Kidney tubule cell (primary cell): ENCODE measurements around the gene VPS26A.

Experiments used
- DNase-seq: peaks from one replicate; pipeline ENCODE4 v3.0.0-alpha.2; 2018; ENCODE audit warnings: low spot score

Gene VPS26A

DNA sequence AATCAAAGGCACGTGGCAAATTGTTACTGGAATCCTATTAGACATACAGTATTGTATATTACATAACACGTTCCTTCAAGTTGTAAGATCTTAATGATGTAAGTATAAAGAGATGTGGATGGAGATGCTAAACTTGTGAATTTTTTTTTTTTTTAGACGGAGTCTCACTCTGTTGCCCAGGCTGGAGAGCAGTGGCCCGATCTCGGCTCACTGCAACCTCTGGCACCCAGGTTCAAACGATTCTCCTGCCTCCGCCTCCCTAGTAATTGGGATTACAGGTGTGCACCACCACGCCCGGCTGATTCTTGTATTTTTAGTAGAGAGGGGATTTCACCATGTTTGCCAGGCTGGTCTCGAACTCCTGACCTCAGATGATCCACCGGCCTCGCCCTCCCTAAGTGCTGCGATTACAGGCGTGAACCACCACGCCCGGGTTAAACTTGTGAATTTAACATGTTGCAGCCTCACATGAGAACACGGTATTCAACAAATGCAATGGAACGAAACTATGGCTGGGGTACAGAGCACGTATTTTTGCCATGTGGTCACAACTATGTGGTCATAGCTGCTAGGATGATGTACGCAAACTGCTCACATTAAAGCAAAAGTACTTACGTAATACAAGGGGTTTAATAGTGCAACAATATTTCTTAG is 55.2 kb downstream of the VPS26A start:
- DNase-seq = no peak

GRCh38 chr10:69179743-69180524 is 56.0 kb downstream of the VPS26A start, which contains the start of gene SUPV3L1:
Gene SUPV3L1, plus strand, starts transcription at chr10:69180234. Its CDS starts 58 bp downstream, at chr10:69180292.
- peak; percentile 97 for DNase-seq

- peak; percentile 31 for DNase-seq
Measured at GRCh38 chr10:69180525-69181204, 56.7 kb downstream of the VPS26A start.

DNA sequence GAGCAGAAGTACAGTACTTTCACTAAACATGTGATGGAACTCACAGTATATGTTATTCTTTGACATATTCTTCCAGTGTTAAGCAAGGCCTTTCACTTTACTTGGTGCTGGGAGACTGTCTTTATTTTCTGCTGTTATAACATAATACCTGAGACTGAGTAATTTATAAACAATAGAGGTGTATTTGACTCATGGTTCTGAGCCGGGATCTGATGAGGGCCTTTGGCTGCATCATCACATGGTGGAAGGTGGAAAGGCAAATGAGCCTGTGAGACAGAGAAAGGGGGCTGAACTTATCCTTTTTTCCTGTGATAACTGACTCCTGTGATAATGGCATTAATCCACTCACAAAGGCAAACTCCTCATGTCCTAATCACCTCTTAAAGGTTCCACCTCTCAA is 57.5 kb downstream of the VPS26A start:
- peak; percentile 7 for DNase-seq

- no peak for DNase-seq
Measured at GRCh38 chr10:69182005-69182404, 58.0 kb downstream of the VPS26A start.

DNA sequence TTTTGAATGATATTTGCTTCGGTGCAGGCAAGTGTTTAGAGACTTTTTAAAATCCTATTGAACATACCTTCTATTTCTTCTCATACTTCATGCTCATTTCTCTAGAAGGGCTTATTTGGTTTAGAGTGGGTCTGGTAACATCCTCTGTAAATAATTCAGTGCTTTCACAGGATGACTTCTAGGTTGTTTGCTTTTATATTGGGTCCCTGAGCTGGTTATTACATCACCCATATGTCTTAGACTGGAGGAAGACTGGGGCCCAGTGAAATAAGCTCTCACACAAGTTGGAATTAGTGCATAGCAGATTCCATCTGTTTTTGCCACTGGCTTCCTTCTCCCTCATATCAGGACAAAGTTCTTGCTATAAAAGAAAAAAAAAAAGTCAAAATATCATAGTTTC is 62.5 kb downstream of the VPS26A start:
- no peak for DNase-seq

GRCh38 chr10:69201045-69201444 is 77.1 kb downstream of the VPS26A start:
- peak; percentile 23 for DNase-seq

GRCh38 chr10:69202332-69202731 is 78.4 kb downstream of the VPS26A start:
- no peak for DNase-seq

- no peak for DNase-seq
Measured at GRCh38 chr10:69208761-69209160, 84.8 kb downstream of the VPS26A start.

DNA sequence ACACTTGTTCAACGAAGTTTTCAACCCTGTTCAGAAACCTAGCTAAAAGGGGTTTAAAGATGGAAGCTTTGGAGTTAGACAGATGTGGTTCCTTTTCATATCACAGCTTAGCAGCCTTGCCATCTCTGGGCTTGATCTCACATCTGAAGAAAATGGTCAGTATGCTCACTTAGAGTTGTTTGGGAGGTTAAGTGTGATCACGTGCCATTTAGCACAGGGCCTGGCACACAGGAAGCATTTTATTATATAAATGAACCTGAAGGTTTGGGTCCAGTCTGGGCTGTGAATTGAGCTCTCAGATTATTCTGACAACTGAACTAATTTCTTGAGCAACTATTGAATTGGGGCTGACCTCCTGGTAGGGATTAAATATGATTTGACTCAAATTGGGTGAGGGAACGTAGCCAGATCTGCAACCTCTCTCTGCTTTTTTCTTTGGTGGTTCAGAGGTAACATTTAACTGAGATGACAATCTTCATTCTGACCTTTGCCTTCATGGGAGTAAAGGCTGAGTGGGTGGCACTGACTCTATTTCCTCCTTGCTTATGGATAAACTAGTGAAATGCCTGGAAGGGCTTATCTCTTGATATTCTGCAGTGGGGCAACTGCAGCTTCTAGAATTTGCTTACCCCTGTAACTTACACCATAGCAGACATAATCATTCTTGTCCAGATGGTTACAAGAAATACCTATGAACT is 86.0 kb downstream of the VPS26A start:
- DNase-seq = no peak

DNA sequence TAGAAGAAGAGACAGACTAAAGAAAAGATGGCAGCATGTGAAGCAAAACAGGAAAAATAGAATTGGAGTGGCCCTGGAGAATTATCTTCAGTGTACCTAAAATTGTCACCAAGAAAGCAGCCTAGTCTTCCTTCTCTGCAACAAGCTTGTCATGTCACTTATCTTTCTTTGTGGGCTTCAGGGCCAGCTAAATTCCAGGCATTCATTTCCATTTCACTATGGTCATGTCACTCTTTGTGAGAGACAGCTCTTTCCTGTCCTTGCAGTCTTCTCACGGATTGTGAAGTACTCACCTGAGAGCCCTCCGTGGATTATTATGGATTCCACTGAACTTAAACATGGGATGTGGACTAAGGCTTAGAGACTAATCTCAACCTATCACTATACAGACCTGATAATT is 87.1 kb downstream of the VPS26A start:
- no peak for DNase-seq

DNA sequence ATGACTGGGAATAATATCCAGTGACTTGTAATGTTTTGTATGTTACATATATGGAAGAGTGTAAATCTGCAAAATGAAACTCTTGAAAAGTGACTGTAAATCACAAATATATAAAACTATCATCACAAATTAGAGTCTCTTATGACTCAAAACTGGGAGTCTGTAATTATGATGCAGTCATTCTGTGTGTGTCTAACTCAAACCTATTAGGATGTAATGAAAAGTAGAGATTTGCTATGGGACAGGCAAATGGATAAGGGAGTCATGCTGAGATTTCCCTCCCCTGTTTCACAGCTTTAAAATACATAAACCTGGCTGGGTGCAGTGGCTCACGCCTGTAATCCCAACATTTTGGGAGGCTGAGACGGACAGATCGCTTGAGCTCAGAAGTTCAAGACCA is 87.5 kb downstream of the VPS26A start:
- no peak for DNase-seq

DNA sequence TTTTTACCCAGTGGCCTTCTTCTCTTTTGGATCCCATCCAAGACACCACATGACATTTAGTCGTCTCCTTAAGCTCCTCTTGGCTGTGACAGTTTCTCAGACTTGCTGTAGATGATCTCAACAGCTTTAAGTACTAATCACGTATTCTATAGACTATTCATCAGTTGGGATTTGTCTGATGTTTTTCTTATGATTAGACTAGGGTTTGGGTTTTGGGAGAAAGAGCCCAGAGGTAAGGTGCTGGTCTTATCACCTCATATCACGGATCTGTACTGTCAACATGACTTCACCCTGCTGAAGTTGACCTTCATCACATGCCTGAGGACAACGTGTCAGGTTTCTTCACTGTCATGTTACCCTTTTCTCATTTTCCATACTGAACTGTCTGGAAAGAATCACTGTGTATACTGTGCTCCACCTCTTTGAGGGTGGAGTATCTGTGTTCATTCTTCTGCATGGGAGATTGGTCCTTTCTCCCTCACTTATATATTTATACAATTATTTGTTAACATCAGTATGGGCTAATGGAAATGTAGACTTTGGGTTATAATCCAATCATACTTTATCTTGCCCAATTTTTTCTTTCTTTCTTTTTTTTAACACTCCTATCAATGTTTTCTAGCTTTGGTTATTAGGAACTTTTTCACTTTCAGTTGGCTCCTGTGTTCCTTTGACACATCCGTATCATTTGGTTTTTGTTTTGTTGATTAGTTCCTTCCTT is 89.8 kb downstream of the VPS26A start:
- no peak for DNase-seq

- no peak for DNase-seq
Measured at GRCh38 chr10:69214666-69215131, 90.7 kb downstream of the VPS26A start.

- DNase-seq = no peak
Measured at GRCh38 chr10:69215405-69216171, 91.6 kb downstream of the VPS26A start.

DNA sequence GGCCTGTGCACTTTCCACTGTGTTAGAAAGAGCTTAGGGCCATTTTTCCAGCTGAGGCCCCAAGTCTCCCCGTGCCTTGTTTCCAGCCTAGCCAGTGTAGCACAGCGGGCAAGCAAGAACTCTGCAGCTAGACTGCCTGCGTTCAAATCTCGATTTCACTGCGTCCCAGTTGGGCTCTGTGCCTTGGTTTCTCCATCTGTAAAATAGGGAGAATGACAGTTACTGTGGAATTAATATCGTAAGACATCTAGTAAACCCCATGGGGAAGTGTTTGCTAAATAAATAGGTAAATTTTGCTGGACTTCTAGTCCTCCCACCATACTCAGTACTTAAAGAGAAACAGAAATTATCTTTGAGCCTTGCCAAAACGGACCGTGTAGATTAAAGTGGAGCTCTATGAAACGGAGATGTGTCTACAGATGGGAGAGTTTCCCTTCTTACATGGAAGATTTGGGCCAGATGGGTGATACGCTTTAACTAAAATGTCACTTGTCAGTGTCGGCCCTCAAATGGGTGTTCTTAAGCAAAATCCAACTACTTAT is 92.7 kb downstream of the VPS26A start:
- DNase-seq = no peak

DNA sequence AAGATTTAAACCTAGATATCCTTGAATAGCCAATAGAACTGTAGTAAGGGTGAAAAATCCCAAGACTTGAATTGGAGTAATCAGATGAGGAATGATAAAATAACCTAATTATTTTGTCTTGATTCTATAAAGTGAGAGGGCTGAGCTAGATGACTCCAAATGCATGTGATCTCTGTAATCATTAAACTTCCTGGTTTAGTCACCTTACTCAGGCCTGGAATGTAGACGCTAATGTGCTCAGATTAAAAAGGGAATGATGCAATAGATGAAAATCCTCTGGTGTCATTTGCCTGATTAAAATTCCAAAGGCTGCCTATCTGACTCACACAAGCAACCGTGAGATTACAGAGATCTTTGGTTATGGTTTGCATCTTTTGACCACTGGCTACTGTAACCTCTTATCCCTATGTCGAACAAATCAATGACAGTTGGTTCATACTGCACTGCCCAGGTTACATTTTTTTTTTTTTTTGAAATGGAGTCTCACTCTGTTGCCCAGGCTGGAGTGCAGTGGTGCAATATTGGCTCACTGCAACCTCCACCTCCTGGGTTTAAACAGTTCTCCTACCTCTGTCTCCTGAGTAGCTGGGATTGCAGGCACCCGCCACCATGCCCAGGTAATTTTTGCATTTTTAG is 93.3 kb downstream of the VPS26A start:
- DNase-seq = peak; percentile 98

- peak; percentile 73 for DNase-seq
Measured at GRCh38 chr10:69218831-69219230, 94.9 kb downstream of the VPS26A start.

- peak; percentile 96 for DNase-seq
Measured at GRCh38 chr10:69220041-69220451, 96.1 kb downstream of the VPS26A start, which contains the start of gene HKDC1. Gene HKDC1, plus strand, starts transcription at chr10:69220332. Its CDS starts 104 bp downstream, at chr10:69220436.

GRCh38 chr10:69220507-69220906 is 96.5 kb downstream of the VPS26A start:
- no peak for DNase-seq
